NCI-H1417 (cell line): Measurements from ENCODE around the gene MAP2K5.
A peak's percentile ranks its signal among the peaks of the same experiment; 100 is the strongest.

Experiments used
- DNase-seq, 3 experiments: peaks; one replicate each; lab custom pipeline; 2025; lab: John Stamatoyannopoulos, UW

The MAP2K5 gene

DNA sequence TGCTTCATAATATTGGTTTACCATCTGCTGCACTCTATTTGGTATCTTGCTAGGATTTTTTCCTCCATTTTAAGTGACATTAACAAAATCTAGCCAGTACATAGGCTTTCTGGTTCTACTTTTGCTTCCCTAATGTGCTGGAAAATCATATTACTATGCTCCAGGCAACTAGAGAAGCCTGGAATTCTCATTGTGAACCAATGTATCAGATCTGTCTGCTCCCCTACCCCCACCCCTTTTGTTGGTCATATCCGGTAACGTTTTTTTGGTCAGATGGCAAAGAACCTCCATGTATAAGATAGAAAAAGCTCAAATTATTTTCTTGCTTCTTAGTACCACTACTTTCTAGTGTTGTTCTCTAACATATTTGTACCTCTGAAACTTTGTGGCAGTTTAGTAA lies 17.1 kb downstream of the MAP2K5 start:
- DNase-seq: no peak

DNA sequence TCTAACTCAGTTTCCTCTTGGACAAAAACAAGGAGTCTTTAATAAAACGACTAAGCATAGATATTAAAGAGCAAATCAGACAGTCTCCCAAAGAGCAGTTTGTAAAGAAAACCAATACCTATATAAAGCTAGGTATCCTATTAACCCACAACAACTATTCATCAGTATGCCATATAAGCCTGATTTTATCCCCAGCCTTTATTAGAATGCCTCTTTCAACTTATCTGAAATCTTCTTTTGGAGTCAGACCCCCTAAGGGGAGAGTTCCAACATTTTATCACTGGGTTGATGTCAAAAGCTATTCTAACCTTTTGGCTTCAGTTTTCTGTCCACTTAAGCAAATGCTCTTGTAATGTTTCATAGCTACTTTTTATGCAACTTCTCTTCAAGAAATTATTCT lies 17.8 kb downstream of the MAP2K5 start:
- DNase-seq: no peak

DNA sequence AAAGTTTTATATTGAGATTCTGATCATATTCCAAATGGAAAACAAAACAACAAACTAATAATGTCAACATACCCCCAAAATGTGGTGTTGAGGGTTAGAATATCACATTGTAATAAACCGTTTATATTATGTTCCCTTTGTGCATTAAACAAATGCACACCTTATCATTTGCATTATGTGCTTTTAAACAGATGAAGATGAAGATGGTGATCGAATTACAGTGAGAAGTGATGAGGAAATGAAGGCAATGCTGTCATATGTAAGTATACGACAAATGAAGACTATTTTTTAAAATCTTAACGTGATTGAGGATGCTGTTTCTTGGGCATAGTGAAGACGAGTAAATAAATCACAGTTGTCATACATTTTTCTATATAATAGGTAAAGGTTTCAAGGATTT lies 20.6 kb downstream of the MAP2K5 start:
- no peak for DNase-seq

DNA sequence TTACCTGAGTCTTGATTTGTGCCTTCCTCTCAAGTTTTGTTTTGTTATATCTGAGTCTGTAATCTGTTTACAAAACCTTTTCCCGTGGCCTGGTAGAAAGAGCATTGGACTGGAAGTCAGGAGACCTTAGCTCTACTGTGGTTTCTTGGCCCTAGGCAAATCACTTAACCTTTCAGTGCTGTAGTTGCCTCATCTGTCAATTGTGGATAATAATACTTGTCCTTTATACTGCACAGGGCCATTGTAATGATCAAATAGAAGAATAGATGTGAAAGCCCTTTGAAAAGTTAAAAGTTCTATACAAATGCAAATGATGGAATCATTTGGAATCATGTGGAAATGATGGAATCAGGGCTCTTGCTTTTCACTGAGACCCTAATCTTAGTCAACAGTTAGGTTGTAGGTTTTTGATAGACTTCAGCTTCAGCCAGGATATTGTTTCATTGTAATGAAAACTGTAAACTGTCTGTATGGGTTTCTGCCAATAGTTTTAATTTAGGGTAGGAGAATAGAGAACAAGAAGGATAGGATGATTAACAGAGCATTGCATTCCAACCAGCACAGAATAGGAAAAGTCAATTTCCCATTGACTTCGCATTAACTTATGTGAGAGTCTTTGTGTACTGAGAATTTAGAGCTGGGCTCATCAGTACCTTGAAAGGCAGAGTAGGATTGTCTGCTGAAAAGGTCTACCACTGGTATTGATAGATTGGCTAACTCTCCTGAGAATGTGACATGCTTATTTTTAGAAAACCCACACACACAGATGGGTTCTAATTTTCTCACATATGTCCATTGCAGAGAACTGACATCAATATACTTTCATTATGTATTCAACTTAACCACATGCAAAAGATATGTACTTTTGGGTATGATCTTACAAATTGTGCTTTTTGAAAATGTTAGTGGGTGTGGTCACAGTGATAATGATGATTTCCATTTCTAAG lies 21.8 kb downstream of the MAP2K5 start:
- DNase-seq: peak in 1 of 3 experiments; percentile 17

DNA sequence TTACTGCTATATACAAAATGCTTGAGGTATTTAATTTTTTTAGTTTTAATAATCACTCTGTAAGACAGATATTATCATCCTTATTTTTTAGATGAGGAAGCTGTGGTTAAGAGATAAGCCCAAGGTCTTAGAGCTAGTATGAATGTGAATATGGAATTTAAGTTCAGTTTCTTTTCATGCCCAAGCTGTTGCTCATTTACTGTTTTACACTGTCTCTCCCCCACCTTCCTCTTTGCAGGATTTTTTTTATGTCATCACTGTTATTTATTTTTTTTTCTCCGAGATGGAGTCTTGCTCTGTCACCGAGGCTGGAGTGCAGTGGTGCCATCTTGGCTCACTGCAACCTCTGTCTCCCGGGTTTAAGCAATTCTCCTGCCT lies 22.5 kb downstream of the MAP2K5 start:
- no peak for DNase-seq

DNA sequence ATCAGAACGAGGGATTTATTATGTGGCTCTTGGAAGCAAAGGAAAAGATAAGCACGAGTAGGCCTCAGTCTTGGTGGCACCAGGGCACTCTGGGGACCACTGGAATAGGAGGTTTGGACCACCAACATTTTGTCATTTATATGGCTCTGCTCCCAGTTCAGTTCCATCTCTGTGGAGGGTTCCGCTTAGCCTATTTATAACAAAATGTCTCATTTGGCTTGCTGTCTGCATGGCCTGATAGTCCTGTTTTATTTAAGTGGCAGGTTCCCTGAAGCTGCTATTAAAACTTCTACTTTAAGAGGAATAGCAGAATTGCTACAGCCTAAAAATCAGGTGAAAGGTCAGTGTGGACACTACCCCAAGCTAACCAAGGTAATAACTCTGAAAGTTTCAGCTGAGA lies 27.2 kb downstream of the MAP2K5 start:
- no peak for DNase-seq

DNA sequence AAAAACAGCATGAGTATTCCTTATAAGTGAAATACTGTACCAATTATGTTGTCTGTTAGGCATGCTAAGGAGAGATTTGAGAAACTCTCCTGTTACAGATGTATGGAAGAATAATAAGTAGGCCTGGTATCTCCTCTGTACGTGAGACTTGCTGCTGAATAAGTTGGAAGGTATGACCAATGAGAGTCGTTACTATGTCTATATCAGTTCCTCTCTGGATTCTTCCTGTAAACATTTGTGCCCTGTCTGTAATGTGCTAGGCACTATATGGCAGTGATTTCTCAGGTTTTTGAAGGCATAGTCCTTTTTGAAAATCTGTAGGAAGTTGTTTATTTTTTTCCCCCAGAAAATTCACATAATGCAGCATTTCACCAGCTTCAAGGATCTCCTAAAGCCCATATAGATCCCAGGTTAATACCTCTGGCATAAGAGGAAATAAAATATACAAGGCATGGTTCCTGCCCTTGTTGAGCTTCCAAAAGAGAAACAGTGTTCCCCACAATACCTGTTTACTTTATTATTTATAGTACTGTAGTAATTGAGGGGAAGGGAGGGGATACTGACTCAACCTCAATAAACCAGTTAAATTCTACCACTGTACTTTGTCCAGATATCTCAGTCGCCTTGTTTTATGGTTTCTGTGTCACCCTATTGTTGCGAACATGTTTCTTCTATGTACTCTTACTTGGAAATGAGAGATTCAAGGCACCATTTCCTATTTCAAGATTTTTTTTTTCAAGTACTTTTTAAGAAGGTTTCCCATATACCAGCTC lies 28.6 kb downstream of the MAP2K5 start:
- DNase-seq: no peak

DNA sequence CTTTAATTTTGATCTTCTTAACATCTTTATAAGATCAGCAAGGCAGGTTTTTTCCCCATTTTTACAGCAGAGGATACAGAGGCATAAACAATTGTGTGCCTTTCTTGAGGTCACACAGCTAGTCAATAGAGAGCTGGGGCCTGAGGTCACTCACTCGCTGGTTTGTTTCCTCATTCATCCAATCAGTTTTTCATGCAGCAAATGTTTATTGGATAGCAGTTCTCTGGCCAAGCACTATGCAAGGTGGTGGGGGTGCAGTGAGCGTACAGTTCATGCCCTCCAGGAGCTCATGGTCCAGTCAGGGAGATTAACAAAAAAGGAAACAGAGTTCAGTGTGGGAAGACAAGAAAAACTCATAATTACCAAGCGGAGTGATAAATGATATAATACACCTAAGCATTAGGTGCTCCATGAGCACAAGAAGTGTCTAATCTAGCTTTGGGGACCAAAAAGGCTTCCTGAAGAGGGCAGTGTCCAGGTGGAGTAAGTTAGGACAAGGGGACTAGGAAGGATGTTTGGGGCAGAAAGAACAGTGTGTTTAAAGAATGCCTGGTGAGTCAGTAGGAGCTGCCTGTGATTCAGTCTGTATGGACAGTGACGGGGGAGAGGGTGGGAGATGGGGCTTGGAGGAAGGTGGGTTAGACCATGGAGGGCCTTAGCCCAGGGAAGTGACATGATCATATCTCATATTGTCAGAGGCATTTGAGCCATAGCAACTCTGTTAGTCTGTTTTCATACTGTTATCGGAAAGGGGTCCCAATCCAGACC lies 29.3 kb downstream of the MAP2K5 start:
- no peak for DNase-seq

DNA sequence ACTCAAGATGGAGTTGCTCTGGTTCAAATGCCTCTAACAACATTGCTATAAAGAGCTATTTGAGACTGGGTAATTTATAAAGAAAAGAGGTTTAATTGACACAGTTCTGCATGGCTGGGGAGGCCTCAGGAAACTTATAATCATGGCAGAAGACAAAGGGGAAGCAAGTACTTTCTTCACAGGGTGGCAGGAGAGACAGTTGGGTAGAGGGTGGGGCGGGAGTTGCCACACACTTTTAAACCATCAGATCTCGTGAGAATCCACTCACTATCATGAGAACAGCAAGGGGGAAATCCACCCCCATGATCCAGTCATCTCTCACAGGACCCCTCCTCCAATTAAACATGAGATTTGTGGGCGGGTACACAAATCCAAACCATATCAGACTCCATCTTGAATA lies 30.7 kb downstream of the MAP2K5 start:
- no peak for DNase-seq

DNA sequence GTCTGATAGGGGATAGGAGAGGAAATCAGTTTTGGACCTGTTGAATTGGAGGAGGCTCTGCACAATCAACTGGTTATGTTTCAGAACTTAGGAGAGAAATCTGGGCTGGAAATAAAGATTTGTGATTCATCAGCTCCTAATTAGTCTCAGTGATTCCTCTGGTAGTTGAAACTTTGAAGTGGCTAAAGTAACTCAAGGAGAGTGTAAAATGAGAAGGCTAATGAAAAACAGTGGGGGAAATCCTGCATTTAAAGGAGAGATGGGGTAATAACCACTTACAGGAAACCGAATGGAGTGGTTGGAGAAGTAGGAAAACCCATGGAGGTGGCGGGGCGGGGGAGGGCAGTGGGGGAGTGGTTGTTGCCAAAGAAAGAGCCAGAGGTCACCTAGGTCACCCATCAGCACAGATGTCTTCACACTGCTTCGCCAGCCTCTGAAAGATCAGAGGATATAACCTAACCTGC lies 32.6 kb downstream of the MAP2K5 start:
- no peak for DNase-seq

DNA sequence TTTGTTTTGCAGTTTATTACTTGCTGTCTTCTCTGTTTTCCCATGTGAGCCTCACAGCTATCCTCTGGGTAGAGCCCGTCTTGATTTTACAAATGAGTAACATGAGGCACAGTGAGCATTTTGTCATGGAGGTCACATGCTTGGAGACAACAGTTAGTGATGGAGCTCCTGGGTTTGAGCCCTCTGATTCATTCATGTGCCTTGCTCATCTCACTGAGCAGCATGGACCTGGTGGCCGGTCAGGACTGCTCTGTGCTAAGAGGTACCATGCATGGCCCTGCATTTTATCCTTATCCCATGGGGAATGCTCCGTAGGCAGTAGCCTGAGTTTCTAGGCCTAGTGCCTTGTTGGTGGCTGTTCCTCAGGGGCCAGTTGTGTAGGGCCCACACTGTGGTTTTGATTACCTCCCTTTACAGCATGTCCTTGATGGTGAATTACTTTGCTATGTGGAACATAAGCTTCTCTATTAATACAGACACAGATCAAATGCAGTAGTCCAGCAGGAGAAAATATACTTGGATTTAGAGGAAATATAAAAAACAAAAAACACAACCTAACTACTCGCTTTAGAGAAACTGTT lies 35.6 kb downstream of the MAP2K5 start:
- no peak for DNase-seq

DNA sequence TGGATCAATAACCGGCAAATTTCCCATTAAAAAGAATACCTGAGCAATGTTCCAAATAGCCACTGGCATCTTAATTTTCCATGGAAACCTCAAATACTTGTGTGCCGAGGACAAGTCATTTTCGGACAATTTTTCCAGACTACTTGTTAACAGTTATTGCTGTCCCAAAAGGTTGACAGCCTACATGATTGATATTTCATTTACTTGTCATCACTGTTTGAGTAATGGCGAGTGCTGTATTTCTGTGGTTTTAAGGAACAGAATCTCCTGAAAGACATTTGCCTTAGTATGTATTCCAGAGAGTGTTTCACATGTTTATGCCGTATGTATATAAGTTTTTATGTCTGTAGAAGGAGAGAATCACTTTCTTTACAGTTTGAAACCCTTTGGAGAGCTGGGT lies 36.7 kb downstream of the MAP2K5 start:
- peak in 1 of 3 experiments; percentile 65 for DNase-seq

DNA sequence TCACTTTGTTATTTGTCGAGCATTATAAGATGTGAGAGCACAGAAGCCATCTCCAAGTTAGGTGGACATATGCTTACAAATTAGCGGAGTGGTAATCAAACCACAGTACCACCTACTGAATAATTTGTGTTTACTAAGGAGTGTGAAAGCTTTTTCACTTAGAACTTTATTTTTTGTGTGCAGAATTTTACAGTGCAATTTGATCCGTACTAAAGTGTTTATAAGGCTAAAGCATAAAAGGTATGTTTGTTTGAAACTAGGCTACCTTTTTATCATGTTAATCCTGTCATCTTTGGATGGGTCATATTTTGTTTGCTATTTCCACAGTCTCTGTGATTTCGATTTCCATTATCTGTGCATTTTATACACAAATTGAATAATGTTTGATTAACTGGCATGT lies 37.5 kb downstream of the MAP2K5 start:
- no peak for DNase-seq

DNA sequence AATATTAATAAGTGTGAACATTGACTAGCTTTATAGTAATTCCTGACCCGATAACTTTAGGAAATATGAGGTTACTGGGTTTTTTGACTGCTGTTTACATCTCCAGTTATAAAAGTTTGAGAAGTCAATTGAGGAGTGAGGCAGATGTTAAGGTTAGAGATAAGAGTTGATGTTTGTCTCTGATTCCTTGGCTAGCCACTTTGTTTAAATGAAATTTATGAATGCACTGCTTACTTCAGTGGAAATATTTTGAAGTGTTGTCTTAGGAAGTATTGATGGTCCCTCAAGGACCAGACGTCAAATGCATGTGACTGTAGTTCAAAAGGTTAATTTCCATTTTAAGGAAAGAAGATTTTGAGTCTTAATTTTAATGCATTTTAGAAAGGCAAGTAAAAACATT lies 41.7 kb downstream of the MAP2K5 start:
- no peak for DNase-seq

DNA sequence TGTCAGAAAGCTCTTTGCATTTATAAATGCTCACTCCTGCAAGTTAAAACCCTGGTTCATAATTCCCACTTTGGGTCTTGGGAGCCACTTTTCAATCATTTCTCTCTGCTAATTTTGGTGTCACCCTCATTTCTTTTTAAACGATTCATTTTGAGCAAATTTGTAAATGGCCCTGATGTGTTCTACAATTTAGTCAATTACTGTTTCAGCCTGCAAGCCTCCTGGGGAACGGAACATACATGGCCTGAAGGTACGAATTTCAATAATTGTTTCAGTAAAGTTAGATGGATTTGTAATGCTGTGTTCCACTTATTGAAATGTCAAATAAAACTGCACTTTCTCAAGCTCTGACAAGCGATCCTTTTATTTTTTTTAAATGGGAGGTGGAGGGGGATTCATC lies 43.2 kb downstream of the MAP2K5 start:
- DNase-seq: peak in 1 of 3 experiments; percentile 53

DNA sequence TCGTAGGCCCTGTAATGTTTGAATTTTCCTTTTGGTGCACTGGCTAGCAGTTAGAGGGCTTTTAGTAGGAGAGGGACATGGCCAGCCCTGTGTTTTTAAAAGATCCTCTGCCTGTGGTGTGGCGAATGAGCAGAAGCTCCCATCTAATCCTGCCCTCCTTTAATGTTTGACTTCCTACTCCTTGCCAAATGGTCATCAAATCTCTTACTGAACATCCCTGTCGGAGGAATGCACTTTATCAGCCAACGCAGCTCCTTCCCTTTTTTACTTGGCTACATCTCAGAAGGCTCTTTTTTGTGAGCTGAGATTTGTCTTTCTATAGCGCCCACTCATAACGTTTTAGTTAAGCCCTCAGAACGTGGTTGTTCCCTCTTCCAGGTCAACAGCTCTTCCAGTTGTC lies 44.8 kb downstream of the MAP2K5 start:
- DNase-seq: no peak

DNA sequence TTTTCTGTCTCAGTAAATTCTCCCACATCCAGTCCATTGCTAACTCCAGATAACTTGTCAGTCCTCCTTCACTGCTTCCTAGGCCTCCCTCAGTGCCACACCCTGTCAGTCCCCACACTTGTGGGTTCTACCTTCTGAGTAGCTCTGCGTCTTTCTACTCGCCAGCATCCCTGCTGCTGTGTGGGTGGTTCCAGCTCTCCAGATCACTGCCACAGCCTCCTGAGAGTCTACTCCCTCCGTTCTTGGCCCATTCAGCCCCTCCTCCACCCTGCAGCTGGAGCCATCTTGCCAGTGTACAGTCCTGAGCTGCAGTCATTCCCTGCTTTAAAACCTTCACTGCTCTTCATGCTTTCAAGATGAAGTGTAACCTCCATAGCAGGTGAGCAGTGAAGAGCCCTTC lies 45.3 kb downstream of the MAP2K5 start:
- DNase-seq: no peak

DNA sequence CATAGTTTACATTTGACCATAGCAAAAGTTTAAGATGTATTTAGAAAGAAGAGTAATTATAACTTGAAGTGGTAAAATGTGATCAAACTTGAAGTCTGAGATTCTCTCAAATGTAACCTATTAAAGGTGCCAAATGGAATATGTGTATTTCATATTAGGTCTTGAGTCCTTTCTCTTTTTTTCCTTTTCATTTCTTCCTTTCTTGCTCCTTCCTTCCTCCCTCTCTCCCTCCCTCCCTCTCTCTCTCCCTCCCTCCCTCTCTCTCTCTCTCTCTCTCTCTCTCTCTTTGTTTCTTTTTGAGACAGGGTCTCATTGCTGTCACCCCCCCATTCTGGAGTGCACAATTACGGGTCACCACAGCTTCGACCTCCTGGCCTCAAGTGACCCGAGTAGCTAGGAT lies 47.7 kb downstream of the MAP2K5 start:
- DNase-seq: no peak

DNA sequence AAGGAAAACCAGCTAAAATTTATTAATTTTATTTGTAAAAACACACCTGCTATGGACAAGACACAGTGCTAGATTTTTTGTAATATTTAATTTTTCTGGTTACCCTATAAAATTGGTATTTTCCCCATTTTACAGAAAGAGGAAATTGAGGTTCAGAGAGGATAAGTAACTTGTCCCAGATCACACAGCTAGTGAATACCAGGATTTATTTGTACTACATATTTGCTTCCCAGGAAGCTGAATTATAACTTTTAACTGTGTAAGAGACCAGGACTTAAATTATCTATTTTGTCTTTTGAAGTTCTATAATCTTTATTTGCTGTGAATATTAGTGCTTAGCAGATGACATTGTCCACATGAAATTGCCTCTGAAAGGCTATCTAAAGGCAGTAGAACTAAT lies 49.7 kb downstream of the MAP2K5 start:
- DNase-seq: no peak

DNA sequence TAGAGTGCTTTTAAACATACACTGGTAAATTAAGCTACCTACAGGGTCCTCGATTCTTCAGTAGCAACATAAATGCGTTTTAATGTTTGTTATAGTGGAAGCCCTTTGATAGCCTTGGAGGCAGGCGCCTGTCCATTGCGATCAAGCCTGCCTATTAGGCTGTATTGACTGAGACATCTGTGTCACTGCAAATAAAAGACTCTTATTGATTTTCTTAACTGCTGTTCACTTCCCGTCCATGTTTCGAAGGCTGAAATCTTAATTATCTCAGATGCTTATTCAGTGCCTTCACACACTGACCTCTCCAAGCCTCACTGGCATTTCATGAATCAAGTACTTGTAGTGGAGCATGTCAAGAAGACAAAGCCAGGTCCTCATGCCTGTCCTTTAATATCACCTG lies 51.1 kb downstream of the MAP2K5 start:
- DNase-seq: peak in 1 of 3 experiments; percentile 60

DNA sequence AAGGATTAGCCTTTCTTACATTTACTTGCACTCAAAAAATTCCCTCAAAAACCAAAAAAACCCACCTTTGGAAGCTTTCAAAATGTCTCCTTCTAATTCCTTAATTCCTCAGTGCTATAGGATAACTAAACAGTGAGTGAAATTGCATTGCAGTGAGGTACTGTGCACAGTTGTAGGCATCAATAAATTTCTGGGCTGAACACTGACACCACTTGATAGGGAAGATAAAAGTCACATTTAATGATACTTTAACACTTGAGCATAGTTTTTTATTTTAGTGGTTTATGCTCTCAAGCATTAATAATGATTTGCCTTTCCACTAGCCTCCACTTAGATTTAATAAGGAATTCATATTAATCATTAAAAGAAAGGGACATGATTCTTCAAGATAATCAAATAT lies 52.3 kb downstream of the MAP2K5 start:
- no peak for DNase-seq

DNA sequence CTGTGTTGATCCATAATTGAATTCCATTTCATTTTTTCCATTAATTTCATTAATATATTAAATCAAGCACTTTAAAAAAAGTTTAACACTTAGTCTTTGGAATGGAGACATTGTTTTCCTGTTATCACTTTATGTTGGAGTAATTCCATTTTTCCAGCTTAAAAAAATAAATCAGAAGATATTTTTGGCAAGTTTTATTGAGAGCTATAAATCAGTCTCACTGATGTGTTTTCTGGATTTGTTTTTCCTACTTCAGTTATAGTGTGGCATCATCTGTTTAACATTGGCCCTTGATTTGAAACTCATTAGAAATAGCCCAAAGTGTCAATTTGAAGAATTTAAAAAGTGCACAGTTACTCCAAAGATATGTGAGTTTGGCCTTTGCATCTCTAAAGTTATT lies 53.1 kb downstream of the MAP2K5 start:
- DNase-seq: no peak
